GM12878 (cell line): Measurements from ENCODE around the gene SVEP1. TPM values are rescaled to one million over a fixed set of nuclear protein-coding genes. Genes with fewer than 3 reads are reported as not detected.

ENCODE experiments used
- ATAC-seq: fragments of 200-7000 bp; cut with Tn5 transposase; 3 replicates; pipeline ENCODE4 v1.9.1; 2020; ENCODE audit warnings: mild to moderate bottlenecking, moderate library complexity
- BruUV-seq: library from RNA; stranded (reverse); fragments of 400-500 nt; replicated peaks from 2 replicates; lab custom pipeline; 2021; lab: Mats Ljungman, UMichigan
- CTCF ChIA-PET: fragments of 300-600 bp; sonication (Branson Sonifier 250); formaldehyde crosslinking; extraction: SDS; loops from one replicate; lab custom pipeline; 2021; ENCODE audit warnings: inconsistent platforms; lab: Yijun Ruan, JAX
- POLR2A ChIA-PET: fragments of 350-600 bp; formaldehyde crosslinking; extraction: SDS; loops from one replicate; lab custom pipeline; 2021; ENCODE audit warnings: inconsistent platforms; lab: Charles Lee
- RAD21 ChIA-PET: fragments of 300-600 bp; sonication (Branson Sonifier 250); formaldehyde crosslinking; loops from one replicate; lab custom pipeline; 2023; ENCODE audit warnings: antibody characterized with exemption; ENCODE audit not compliant: unreplicated experiment; lab: Charles Lee
- SMC1A ChIA-PET: fragments of 300-600 bp; sonication (Branson Sonifier 250); formaldehyde crosslinking; loops from one replicate; lab custom pipeline; 2023; ENCODE audit not compliant: unreplicated experiment, uncharacterized antibody; lab: Charles Lee
- DNase-seq: peaks from one replicate; pipeline ENCODE4 v3.0.0-alpha.2; 2011; ENCODE audit warnings: low read depth, low spot score
- FAIRE-seq: peaks from 3 replicates; lab custom pipeline; 2011; peaks lifted over from hg19 to GRCh38; lab: Jason Lieb, UNC
- H2AFZ ChIP-seq: 2 replicates; pipeline ENCODE4 v1.6.0; 2011; ENCODE audit warnings: low read depth, low read length, control low read depth; ENCODE audit not compliant: control insufficient read depth
- H3K27ac ChIP-seq: 2 replicates; pipeline ENCODE4 v1.5.1; 2011; ENCODE audit warnings: control low read depth; ENCODE audit not compliant: control insufficient read depth, insufficient read depth
- H3K27me3 ChIP-seq, 2 experiments: replicated peaks in 1 of 2; 2 replicates each; pipeline versions ENCODE4 v1.6.0 to v1.6.1; 2011; ENCODE audit warnings: low read length in 1 of 2; ENCODE audit not compliant: control insufficient read depth in 2 of 2, insufficient read depth in 2 of 2
- H3K36me3 ChIP-seq, 2 experiments: 2 replicates each; pipeline ENCODE4 v1.5.1; 2011; ENCODE audit warnings: low read length in 1 of 2; ENCODE audit not compliant: control insufficient read depth in 2 of 2, insufficient read depth in 2 of 2
- H3K4me1 ChIP-seq: 2 replicates; pipeline ENCODE4 v1.6.1; 2011; ENCODE audit warnings: mild to moderate bottlenecking, low read length, moderate library complexity, mixed read lengths; ENCODE audit not compliant: control insufficient read depth, insufficient read depth
- H3K4me2 ChIP-seq: 2 replicates; pipeline ENCODE4 v1.6.0; 2011; ENCODE audit warnings: control low read depth; ENCODE audit not compliant: control insufficient read depth, insufficient read depth
- H3K4me3 ChIP-seq: fragments of 200-600 bp; sonication (generic); 2 replicates; pipeline ENCODE4 v1.5.1; 2016
- H3K79me2 ChIP-seq: 2 replicates; pipeline ENCODE4 v1.6.0; 2011; ENCODE audit warnings: low read length; ENCODE audit not compliant: control insufficient read depth, insufficient read depth
- H3K9ac ChIP-seq: 2 replicates; pipeline ENCODE4 v1.8.0; 2011; ENCODE audit warnings: low read length, control low read depth, mixed read lengths; ENCODE audit not compliant: control insufficient read depth, insufficient read depth
- H3K9me3 ChIP-seq: replicated peaks from 3 replicates; pipeline ENCODE4 v1.5.1; 2011; ENCODE audit warnings: mild to moderate bottlenecking, low read length; ENCODE audit not compliant: control insufficient read depth, insufficient read depth
- H4K20me1 ChIP-seq: 2 replicates; pipeline ENCODE4 v1.6.0; 2011; ENCODE audit not compliant: control insufficient read depth, insufficient read depth
- CBX5 ChIP-seq: sonication (generic); IDR thresholded peaks from 2 replicates; pipeline ENCODE4 v1.6.1; 2016; ENCODE audit warnings: low read depth, moderate library complexity, mild to moderate bottlenecking, inconsistent platforms
- KAT2A ChIP-seq: conservative IDR thresholded peaks from 2 replicates; pipeline ENCODE4 v1.6.1; 2011; ENCODE audit warnings: low read depth, low read length; ENCODE audit not compliant: control insufficient read depth
- NR2C1 ChIP-seq: fragments of 450-650 bp; IDR thresholded peaks from 2 replicates; pipeline ENCODE4 v1.6.1; 2017; ENCODE audit warnings: antibody characterized with exemption, mild to moderate bottlenecking, moderate library complexity
- RAD21 ChIP-seq: IDR thresholded peaks from 2 replicates; pipeline ENCODE4 v1.6.1; 2011; ENCODE audit warnings: mild to moderate bottlenecking, low read depth, low read length, moderate library complexity; ENCODE audit not compliant: insufficient read depth
- ZBED1 ChIP-seq: IDR thresholded peaks from 2 replicates; pipeline ENCODE4 v1.6.1; 2016; ENCODE audit warnings: borderline replicate concordance
- ZZZ3 ChIP-seq: IDR thresholded peaks from 2 replicates; pipeline ENCODE4 v1.6.1; 2011; ENCODE audit warnings: low read depth; ENCODE audit not compliant: control insufficient read depth, insufficient read length
- WGBS: methylation state at CpG from one replicate; pipeline ENCODE4 v1.1.6; 2016; ENCODE audit warnings: low lambda C conversion rate; ENCODE audit not compliant: insufficient replicate concordance, insufficient coverage; ENCODE audit errors: missing lambda C conversion rate; 5-methylcytosine and 5-hydroxymethylcytosine counted together
- in situ Hi-C: fragments of 300-500 bp; cut with MboI; formaldehyde crosslinking; loops from 9 replicates; pipeline ENCODE4 v1.14.3; 2018; ENCODE audit warnings: mixed read lengths
- intact Hi-C: fragments of 100-400 bp; cut with micrococcal nuclease; formaldehyde crosslinking; loops from one replicate; pipeline ENCODE4 v1.14.2; 2022; ENCODE audit not compliant: unreplicated experiment
- polyA plus RNA-seq, 11 experiments: library from polyadenylated mRNA; depleted of rRNA in 4 of 11; unstranded in 6 of 11; stranded (reverse) in 5 of 11; fragments of >200 nt; fragmentation: Nextera tagmentation in 4 of 11; fragmentation: Illumina TruSeq in 1 of 11; extraction: Ambion mirVana in 4 of 11; extraction: Trizol in 1 of 11; gene quantifications; 1 replicate in 1 of 11; 2 replicates in 10 of 11; pipeline versions ENCODE4 v1.2.1 to v1.2.3, GENCODE V29; 2011 to 2016; ENCODE audit warnings: inconsistent platforms in 2 of 11, missing spikeins in 2 of 11, low read depth in 1 of 11
- total RNA-seq, 4 experiments: library from RNA; depleted of rRNA in 3 of 4; stranded (reverse); fragments of >200 nt in 3 of 4; fragmentation: Illumina TruSeq in 1 of 4; extraction: Trizol in 1 of 4; gene quantifications; 2 replicates each; pipeline versions ENCODE4 v1.2.1 to v1.2.3, GENCODE V29; 2013 to 2021
- TF ChIP-seq, protein P1 (sequence below): fragments of 450-650 bp; IDR thresholded peaks from 2 replicates; pipeline ENCODE4 v1.6.1; 2014; ENCODE audit warnings: mild to moderate bottlenecking
- TF ChIP-seq, protein P2 (sequence below): IDR thresholded peaks from 2 replicates; pipeline ENCODE4 v1.6.1; 2012; ENCODE audit warnings: low read length, inconsistent platforms
- TF ChIP-seq, protein P3 (sequence below): fragments of 450-650 bp; IDR thresholded peaks from 2 replicates; pipeline ENCODE4 v1.6.1; 2018; ENCODE audit warnings: borderline replicate concordance, mild to moderate bottlenecking; ENCODE audit not compliant: partially characterized antibody
- TF ChIP-seq, protein P4 (sequence below): fragments of 450-650 bp; IDR thresholded peaks from 2 replicates; pipeline ENCODE4 v1.6.1; 2018; ENCODE audit warnings: mild to moderate bottlenecking, low read depth, moderate library complexity; ENCODE audit not compliant: partially characterized antibody
- TF ChIP-seq, protein P5 (sequence below): fragments of 450-650 bp; IDR thresholded peaks from 2 replicates; pipeline ENCODE4 v1.6.1; 2017; ENCODE audit warnings: low read depth, mild to moderate bottlenecking, moderate library complexity
- TF ChIP-seq, protein P6 (sequence below): fragments of 450-650 bp; IDR thresholded peaks from 2 replicates; pipeline ENCODE4 v1.6.1; 2017; ENCODE audit warnings: borderline replicate concordance

The SVEP1 gene
- total and polyA plus RNA-seq, 10 of the 15 experiments (the other 5 are each of a cell fraction or from before 2014, with no cell fraction given), result under 0.01 to 0.05 (median 0.01) TPM; not detected in 5

DNA sequence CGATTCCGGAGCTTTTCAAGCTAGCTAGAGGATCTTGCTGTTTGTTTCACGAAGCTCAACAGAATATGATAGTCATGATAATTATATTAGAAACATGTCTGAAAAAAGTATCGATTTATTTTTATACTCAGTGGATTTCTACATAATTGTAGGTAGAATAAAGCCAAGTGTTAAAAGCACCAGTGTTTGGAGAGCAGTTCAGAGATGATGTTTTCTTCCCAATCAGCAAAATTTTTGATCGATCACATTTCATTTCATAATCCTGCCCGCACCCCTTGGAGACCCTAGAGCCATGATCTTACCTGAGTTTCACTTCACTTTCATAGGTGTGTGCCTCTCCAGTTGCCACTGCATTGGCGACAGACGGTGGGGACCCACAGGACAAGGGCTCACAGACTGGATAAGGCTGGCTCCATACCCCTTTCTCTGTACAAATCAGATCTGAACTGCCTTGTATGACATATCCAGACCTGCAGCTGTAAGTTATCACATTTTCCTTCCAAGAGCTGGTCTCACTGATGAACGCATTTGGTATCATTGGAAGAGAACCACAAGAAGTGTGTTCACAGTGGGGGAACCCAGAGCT is 173.6 kb downstream of the SVEP1 start:
- H3K4me3 ChIP-seq, result no peak overlapping the region
- FAIRE-seq (no peak), ATAC-seq (no peak), DNase-seq (no peak)
- intact Hi-C loops (no loop called here), in situ Hi-C loops (no loop called here)
- ChIA-PET POLR2A (no interaction called here), CTCF (no interaction called here), RAD21 (no interaction called here), SMC1A (no interaction called here)
- no peak overlapping the region for H2AFZ ChIP-seq
- no peak overlapping the region for H3K9ac ChIP-seq
- H4K20me1 ChIP-seq, result no peaks in the 10 kb centered on the region
- no peaks in the 10 kb centered on the region for H3K36me3 ChIP-seq
- 17% methylated on average over 9 of the region's 9 CpGs for WGBS
- H3K79me2 ChIP-seq, result no peaks in the 10 kb centered on the region
- no peaks in the 10 kb centered on the region for H3K4me1 ChIP-seq
- no peaks in the 10 kb centered on the region for H3K9me3 ChIP-seq
- H3K27me3 ChIP-seq, result no peaks in the 10 kb centered on the region
- H3K27ac ChIP-seq, result no peak overlapping the region
- BruUV-seq, result no TSS peak
- no peak overlapping the region for H3K4me2 ChIP-seq
- TF ChIP-seq, protein P1, sequence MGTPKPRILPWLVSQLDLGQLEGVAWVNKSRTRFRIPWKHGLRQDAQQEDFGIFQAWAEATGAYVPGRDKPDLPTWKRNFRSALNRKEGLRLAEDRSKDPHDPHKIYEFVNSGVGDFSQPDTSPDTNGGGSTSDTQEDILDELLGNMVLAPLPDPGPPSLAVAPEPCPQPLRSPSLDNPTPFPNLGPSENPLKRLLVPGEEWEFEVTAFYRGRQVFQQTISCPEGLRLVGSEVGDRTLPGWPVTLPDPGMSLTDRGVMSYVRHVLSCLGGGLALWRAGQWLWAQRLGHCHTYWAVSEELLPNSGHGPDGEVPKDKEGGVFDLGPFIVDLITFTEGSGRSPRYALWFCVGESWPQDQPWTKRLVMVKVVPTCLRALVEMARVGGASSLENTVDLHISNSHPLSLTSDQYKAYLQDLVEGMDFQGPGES, result no peak
- no peak for TF ChIP-seq NR2C1
- TF ChIP-seq, protein P2, sequence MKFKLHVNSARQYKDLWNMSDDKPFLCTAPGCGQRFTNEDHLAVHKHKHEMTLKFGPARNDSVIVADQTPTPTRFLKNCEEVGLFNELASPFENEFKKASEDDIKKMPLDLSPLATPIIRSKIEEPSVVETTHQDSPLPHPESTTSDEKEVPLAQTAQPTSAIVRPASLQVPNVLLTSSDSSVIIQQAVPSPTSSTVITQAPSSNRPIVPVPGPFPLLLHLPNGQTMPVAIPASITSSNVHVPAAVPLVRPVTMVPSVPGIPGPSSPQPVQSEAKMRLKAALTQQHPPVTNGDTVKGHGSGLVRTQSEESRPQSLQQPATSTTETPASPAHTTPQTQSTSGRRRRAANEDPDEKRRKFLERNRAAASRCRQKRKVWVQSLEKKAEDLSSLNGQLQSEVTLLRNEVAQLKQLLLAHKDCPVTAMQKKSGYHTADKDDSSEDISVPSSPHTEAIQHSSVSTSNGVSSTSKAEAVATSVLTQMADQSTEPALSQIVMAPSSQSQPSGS, result no peak
- TF ChIP-seq ZBED1, result no peak
- TF ChIP-seq ZZZ3, result no peak
- TF ChIP-seq, protein P3, sequence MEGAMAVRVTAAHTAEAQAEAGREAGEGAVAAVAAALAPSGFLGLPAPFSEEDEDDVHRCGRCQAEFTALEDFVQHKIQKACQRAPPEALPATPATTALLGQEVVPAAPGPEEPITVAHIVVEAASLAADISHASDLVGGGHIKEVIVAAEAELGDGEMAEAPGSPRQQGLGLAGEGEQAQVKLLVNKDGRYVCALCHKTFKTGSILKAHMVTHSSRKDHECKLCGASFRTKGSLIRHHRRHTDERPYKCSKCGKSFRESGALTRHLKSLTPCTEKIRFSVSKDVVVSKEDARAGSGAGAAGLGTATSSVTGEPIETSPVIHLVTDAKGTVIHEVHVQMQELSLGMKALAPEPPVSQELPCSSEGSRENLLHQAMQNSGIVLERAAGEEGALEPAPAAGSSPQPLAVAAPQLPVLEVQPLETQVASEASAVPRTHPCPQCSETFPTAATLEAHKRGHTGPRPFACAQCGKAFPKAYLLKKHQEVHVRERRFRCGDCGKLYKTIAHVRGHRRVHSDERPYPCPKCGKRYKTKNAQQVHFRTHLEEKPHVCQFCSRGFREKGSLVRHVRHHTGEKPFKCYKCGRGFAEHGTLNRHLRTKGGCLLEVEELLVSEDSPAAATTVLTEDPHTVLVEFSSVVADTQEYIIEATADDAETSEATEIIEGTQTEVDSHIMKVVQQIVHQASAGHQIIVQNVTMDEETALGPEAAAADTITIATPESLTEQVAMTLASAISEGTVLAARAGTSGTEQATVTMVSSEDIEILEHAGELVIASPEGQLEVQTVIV, result no peak
- no peak for TF ChIP-seq RAD21
- TF ChIP-seq, protein P4, sequence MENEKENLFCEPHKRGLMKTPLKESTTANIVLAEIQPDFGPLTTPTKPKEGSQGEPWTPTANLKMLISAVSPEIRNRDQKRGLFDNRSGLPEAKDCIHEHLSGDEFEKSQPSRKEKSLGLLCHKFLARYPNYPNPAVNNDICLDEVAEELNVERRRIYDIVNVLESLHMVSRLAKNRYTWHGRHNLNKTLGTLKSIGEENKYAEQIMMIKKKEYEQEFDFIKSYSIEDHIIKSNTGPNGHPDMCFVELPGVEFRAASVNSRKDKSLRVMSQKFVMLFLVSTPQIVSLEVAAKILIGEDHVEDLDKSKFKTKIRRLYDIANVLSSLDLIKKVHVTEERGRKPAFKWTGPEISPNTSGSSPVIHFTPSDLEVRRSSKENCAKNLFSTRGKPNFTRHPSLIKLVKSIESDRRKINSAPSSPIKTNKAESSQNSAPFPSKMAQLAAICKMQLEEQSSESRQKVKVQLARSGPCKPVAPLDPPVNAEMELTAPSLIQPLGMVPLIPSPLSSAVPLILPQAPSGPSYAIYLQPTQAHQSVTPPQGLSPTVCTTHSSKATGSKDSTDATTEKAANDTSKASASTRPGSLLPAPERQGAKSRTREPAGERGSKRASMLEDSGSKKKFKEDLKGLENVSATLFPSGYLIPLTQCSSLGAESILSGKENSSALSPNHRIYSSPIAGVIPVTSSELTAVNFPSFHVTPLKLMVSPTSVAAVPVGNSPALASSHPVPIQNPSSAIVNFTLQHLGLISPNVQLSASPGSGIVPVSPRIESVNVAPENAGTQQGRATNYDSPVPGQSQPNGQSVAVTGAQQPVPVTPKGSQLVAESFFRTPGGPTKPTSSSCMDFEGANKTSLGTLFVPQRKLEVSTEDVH, result no peak
- TF ChIP-seq, protein P5, sequence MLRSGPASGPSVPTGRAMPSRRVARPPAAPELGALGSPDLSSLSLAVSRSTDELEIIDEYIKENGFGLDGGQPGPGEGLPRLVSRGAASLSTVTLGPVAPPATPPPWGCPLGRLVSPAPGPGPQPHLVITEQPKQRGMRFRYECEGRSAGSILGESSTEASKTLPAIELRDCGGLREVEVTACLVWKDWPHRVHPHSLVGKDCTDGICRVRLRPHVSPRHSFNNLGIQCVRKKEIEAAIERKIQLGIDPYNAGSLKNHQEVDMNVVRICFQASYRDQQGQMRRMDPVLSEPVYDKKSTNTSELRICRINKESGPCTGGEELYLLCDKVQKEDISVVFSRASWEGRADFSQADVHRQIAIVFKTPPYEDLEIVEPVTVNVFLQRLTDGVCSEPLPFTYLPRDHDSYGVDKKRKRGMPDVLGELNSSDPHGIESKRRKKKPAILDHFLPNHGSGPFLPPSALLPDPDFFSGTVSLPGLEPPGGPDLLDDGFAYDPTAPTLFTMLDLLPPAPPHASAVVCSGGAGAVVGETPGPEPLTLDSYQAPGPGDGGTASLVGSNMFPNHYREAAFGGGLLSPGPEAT, result no peak
- TF ChIP-seq CBX5, result no peak
- TF ChIP-seq KAT2A, result no peak
- TF ChIP-seq, protein P6, sequence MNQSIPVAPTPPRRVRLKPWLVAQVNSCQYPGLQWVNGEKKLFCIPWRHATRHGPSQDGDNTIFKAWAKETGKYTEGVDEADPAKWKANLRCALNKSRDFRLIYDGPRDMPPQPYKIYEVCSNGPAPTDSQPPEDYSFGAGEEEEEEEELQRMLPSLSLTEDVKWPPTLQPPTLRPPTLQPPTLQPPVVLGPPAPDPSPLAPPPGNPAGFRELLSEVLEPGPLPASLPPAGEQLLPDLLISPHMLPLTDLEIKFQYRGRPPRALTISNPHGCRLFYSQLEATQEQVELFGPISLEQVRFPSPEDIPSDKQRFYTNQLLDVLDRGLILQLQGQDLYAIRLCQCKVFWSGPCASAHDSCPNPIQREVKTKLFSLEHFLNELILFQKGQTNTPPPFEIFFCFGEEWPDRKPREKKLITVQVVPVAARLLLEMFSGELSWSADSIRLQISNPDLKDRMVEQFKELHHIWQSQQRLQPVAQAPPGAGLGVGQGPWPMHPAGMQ, result no peak
